Gastroesophageal sphincter (tissue), 4 donors: ENCODE results near the gene RAD51B. TPM values are rescaled to one million over a fixed set of nuclear protein-coding genes. Genes with fewer than 3 reads are reported as not detected.
A peak's percentile ranks its signal among the peaks of the same experiment; 100 is the strongest.

ENCODE experiments used
- ATAC-seq: fragments of 150-250 bp; one replicate; pipeline ENCODE4 v1.9.1; 2016; ENCODE audit warnings: mild to moderate bottlenecking, moderate library complexity
- H3K27ac ChIP-seq, 4 donors: fragments of 200-600 bp; sonication (generic) in 3 of 4; 1 replicate in 3 of 4; 2 replicates in 1 of 4; pipeline ENCODE4 v1.5.1; 2016 to 2019
- H3K27me3 ChIP-seq: fragments of 200-600 bp; sonication (generic); one replicate; pipeline ENCODE4 v1.5.1; 2019
- H3K36me3 ChIP-seq, 2 donors: fragments of 200-600 bp; sonication (generic); one replicate each; pipeline ENCODE4 v1.5.1; 2019; ENCODE audit warnings: control low read depth in 1 of 2
- H3K4me1 ChIP-seq, 3 donors: fragments of 200-600 bp; sonication (generic); 1 replicate in 2 of 3; 2 replicates in 1 of 3; pipeline ENCODE4 v1.5.1; 2016 to 2019; ENCODE audit warnings: control low read depth in 2 of 3
- H3K4me3 ChIP-seq, 2 donors: fragments of 200-600 bp; sonication (generic); one replicate each; pipeline ENCODE4 v1.5.1; 2019; ENCODE audit warnings: mild to moderate bottlenecking in 1 of 2, moderate library complexity in 1 of 2
- H3K9me3 ChIP-seq, 3 donors: fragments of 200-600 bp; sonication (generic); one replicate each; pipeline ENCODE4 v1.5.1; 2017 to 2019; ENCODE audit warnings: control low read depth in 2 of 3
- EP300 ChIP-seq: sonication (generic); formaldehyde crosslinking; IDR thresholded peaks from one replicate; pipeline ENCODE4 v1.6.1; 2017; ENCODE audit warnings: antibody characterized with exemption, mild to moderate bottlenecking
- POLR2A ChIP-seq, 2 donors: fragments of 450-650 bp; IDR thresholded peaks; one replicate each; pipeline ENCODE4 v1.6.1; 2017; ENCODE audit warnings: antibody characterized with exemption in 2 of 2, mild to moderate bottlenecking in 2 of 2, moderate library complexity in 1 of 2
- POLR2AphosphoS5 ChIP-seq: sonication (generic); formaldehyde crosslinking; IDR thresholded peaks from one replicate; pipeline ENCODE4 v1.6.1; 2017; ENCODE audit warnings: antibody characterized with exemption
- WGBS, 2 donors: methylation state at CpG; one replicate each; pipeline ENCODE4 v1.1.5; 2018; ENCODE audit warnings: low coverage in 1 of 2; 5-methylcytosine and 5-hydroxymethylcytosine counted together
- total RNA-seq, 4 donors: library from RNA; depleted of rRNA; stranded (reverse); fragments of >200 nt; gene quantifications; one replicate each; pipeline ENCODE4 v1.1.0, GENCODE V29; 2016
- TF ChIP-seq, protein P1 (sequence below), 4 experiments: fragments of 200-600 bp in 2 of 4; fragments of 450-650 bp in 2 of 4; sonication (generic) in 1 of 4; IDR thresholded peaks; one replicate each; pipeline ENCODE4 v1.5.1; 2017 to 2019; ENCODE audit warnings: antibody characterized with exemption in 4 of 4, mild to moderate bottlenecking in 2 of 4, moderate library complexity in 2 of 4

Gene RAD51B
- total RNA-seq, 4 donors from 2014 or later, result 5.1 to 7.0 (median 6.0) TPM

- Histone ChIP-seq H3K9me3 (no peaks in the 10 kb centered on the region), H3K36me3 (no peaks in the 10 kb centered on the region), H3K27ac (no peak overlapping the region), H3K4me3 (no peak overlapping the region), H3K4me1 (peaks cover 0 to 13% (median 0%) of the 10 kb centered on the region in 3 donors), H3K27me3 (no peaks in the 10 kb centered on the region)
- TF ChIP-seq POLR2AphosphoS5 (no peak), POLR2A (IDR thresholded peaks at IDR 0.05) (no peak), EP300 (no peak)
- TF ChIP-seq, protein P1, sequence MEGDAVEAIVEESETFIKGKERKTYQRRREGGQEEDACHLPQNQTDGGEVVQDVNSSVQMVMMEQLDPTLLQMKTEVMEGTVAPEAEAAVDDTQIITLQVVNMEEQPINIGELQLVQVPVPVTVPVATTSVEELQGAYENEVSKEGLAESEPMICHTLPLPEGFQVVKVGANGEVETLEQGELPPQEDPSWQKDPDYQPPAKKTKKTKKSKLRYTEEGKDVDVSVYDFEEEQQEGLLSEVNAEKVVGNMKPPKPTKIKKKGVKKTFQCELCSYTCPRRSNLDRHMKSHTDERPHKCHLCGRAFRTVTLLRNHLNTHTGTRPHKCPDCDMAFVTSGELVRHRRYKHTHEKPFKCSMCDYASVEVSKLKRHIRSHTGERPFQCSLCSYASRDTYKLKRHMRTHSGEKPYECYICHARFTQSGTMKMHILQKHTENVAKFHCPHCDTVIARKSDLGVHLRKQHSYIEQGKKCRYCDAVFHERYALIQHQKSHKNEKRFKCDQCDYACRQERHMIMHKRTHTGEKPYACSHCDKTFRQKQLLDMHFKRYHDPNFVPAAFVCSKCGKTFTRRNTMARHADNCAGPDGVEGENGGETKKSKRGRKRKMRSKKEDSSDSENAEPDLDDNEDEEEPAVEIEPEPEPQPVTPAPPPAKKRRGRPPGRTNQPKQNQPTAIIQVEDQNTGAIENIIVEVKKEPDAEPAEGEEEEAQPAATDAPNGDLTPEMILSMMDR (IDR thresholded peaks at IDR 0.05), result no peak
- ATAC-seq, result no peak
- WGBS, 2 donors, result 93 to 96% methylated on average over 1 of the region's 1 CpG
Observed at GRCh38 chr14:68051146-68051545, 231.6 kb downstream of the RAD51B start.

DNA sequence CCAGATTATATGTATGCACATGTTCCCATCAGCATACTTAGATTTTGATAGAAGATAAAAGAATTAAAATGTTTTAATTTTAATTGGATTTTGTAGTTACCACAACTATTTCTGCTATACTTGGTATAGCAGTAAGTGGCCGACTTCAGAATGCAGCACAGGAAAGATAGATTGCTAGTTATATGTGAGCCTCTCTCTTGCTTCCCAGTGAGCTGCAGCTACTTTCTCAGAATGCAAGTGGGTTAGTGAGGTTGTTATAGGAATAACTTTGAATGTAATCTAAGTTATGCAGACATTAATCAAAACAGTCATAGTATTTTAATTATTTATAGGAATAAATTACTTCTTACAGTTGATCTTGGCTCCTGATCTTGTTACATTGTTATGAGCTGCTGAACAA is 240.6 kb downstream of the RAD51B start:
- Histone ChIP-seq H3K9me3 (no peaks in the 10 kb centered on the region), H3K27me3 (no peaks in the 10 kb centered on the region), H3K4me1 (peaks cover 0 to 19% (median 6%) of the 10 kb centered on the region in 3 donors), H3K27ac (peak overlapping the region in 3 of 4 donors; percentile 5 to 74 (median 51)), H3K4me3 (no peak overlapping the region), H3K36me3 (no peaks in the 10 kb centered on the region)
- no peak for ATAC-seq
- no peak for TF ChIP-seq POLR2A (IDR thresholded peaks at IDR 0.05)
- WGBS, 2 donors, result 16 to 20% methylated on average over 1 of the region's 1 CpG

- no peak for ATAC-seq
- TF ChIP-seq POLR2A (IDR thresholded peaks at IDR 0.05), result no peak
- TF ChIP-seq EP300, result no peak
- TF ChIP-seq, protein P1 (IDR thresholded peaks at IDR 0.05), result no peak
- no peak for TF ChIP-seq POLR2AphosphoS5
- Histone ChIP-seq H3K27ac (no peak overlapping the region), H3K36me3 (no peaks in the 10 kb centered on the region), H3K9me3 (no peaks in the 10 kb centered on the region), H3K4me3 (no peak overlapping the region), H3K27me3 (no peaks in the 10 kb centered on the region), H3K4me1 (peaks cover 0 to 19% (median 6%) of the 10 kb centered on the region in 3 donors)
- WGBS, 2 donors, result 93 to 95% methylated on average over 2 of the region's 2 CpGs
Observed at GRCh38 chr14:68062651-68063050, 243.1 kb downstream of the RAD51B start.

GRCh38 chr14:68065322-68065721 is 245.7 kb downstream of the RAD51B start:
- no peaks in the 10 kb centered on the region for H3K9me3 ChIP-seq
- no peak overlapping the region for H3K27ac ChIP-seq
- no peaks in the 10 kb centered on the region for H3K27me3 ChIP-seq
- H3K4me3 ChIP-seq, result no peak overlapping the region
- peaks cover 0 to 9% (median 2%) of the 10 kb centered on the region in 3 donors for H3K4me1 ChIP-seq
- WGBS, 2 donors, result no CpG with 5 or more reads among the region's 3 CpGs
- no peaks in the 10 kb centered on the region for H3K36me3 ChIP-seq
- ATAC-seq, result no peak
- no peak for TF ChIP-seq POLR2AphosphoS5

GRCh38 chr14:68074765-68075381 is 255.3 kb downstream of the RAD51B start:
- Histone ChIP-seq H3K36me3 (no peaks in the 10 kb centered on the region), H3K4me3 (no peak overlapping the region), H3K27ac (peak overlapping the region in 1 of 4 donors; percentile 48), H3K9me3 (no peaks in the 10 kb centered on the region), H3K27me3 (no peaks in the 10 kb centered on the region), H3K4me1 (peaks cover 0 to 15% (median 0%) of the 10 kb centered on the region in 3 donors)
- WGBS, 2 donors, result 51 to 100% methylated on average over 1 to 2 of the region's 3 CpGs
- ATAC-seq, result no peak
- TF ChIP-seq, protein P1 (IDR thresholded peaks at IDR 0.05), result no peak
- TF ChIP-seq POLR2A (IDR thresholded peaks at IDR 0.05) (no peak), EP300 (no peak), POLR2AphosphoS5 (no peak)

DNA sequence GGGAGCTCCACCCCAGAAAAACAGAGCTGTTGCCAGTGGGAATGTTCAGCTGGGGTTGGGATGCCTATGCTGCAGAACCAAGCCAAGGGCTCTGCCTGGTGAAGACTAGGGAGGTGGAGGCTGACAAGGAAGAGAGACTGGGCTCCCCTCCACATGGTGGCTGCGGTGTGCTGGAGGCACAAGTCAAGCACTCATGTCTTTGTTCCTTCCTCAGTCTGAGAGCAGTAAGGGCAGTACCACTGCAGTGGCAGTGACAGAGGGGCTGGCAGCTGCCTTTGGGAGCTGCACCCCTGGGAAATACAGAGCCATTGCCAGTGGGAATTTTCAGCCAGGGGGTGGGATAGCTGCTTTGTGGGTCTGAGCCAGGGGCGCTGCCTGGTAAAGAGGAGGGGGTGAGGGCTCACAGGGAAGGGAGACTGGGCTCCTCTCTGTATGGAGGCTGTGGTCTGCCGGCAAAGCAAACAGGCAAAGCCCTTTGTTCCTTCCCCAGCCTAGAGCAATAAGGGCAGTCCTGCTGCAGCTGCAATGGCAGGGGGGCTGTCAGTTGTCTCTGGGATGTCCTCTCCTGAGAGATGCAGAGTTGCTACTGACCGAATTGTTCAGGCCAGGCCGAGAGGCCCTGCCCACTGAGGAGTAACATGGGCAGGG is 255.9 kb downstream of the RAD51B start:
- Histone ChIP-seq H3K9me3 (no peaks in the 10 kb centered on the region), H3K27me3 (no peaks in the 10 kb centered on the region), H3K27ac (peak overlapping the region in 1 of 4 donors; percentile 48), H3K4me1 (peaks cover 0 to 21% (median 0%) of the 10 kb centered on the region in 3 donors), H3K4me3 (no peak overlapping the region), H3K36me3 (no peaks in the 10 kb centered on the region)
- no peak for ATAC-seq
- TF ChIP-seq POLR2AphosphoS5 (no peak), EP300 (no peak)
- 83 to 85% methylated on average over 2 of the region's 5 CpGs for WGBS, 2 donors
